Dendritic cell treated with granulocyte-macrophage colony-stimulating factor and Interleukin-4, amounts not matched to agents 40 ng/mL and 50 ng/mL, for 4 days (primary cell): Measurements from ENCODE around the gene PTPRE.

Source experiments
- H3K27ac Mint-ChIP-seq: one replicate; pipeline ENCODE4 v1.8.0; 2022; ENCODE audit warnings: mild to moderate bottlenecking, mixed read lengths
- H3K27me3 Mint-ChIP-seq: one replicate; pipeline ENCODE4 v1.8.0; 2022; ENCODE audit warnings: mild to moderate bottlenecking, mixed read lengths
- H3K36me3 Mint-ChIP-seq: one replicate; pipeline ENCODE4 v1.8.0; 2022; ENCODE audit warnings: low read depth, mixed read lengths
- H3K4me1 Mint-ChIP-seq: one replicate; pipeline ENCODE4 v1.8.0; 2022; ENCODE audit warnings: low read depth, mixed read lengths
- H3K4me3 Mint-ChIP-seq: one replicate; pipeline ENCODE4 v1.8.0; 2022; ENCODE audit warnings: mild to moderate bottlenecking, moderate library complexity, mixed read lengths
- H3K9me3 Mint-ChIP-seq: one replicate; pipeline ENCODE4 v1.8.0; 2022; ENCODE audit warnings: mixed read lengths
- intact Hi-C: fragments of 100-400 bp; cut with micrococcal nuclease; formaldehyde crosslinking; loops from one replicate; pipeline ENCODE4 v1.15.0; 2022

Gene PTPRE

DNA sequence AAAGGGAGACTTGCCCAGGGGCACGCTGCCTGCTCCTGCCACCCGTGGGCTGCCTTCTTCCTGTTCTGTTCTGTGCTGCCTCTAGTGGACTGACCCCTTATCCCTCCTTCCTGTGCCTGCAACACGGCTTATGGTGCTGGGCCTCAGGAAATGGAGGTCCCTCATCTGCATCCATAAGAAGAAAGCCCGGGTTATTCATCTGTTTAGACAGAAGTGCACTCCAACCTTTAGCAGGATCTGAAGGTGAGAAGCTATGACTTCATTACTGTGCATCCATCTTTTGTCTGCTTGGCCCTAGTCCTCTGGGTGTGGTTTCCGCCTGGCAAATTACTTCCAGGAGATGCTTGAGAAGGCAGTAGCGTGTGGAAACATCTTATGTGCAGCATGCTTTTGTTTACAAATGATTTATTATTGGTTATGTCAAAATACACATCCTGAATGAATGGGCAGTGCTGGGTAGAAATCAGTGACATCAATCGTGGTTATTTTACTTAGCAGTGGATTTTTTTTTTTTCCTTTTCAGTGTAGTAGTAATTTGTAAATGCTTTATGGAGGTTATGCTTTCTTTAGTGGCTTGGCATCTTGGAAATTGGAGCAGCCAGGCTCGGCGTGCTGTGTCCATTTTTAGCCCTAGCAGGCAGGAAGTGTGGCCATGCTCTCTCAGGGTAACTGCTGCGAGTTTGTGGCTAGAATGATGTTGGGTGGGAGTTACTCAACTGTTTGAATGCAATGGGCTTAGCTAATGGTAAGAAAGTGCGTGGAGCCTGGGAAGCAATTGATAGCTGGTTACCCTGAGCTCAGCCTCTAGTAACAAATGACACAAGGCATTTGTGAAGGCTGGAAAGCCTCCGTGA is 12.7 kb downstream of the PTPRE start:
- Mint-ChIP-seq H3K4me3 (no peak overlapping the region), H3K4me1 (peaks cover 68% of the 10 kb centered on the region), H3K27me3 (no peaks in the 10 kb centered on the region), H3K36me3 (peaks cover 10% of the 10 kb centered on the region), H3K27ac (peak overlapping the region; percentile 85), H3K9me3 (peaks cover 9% of the 10 kb centered on the region)
- intact Hi-C loops = no loop called here

DNA sequence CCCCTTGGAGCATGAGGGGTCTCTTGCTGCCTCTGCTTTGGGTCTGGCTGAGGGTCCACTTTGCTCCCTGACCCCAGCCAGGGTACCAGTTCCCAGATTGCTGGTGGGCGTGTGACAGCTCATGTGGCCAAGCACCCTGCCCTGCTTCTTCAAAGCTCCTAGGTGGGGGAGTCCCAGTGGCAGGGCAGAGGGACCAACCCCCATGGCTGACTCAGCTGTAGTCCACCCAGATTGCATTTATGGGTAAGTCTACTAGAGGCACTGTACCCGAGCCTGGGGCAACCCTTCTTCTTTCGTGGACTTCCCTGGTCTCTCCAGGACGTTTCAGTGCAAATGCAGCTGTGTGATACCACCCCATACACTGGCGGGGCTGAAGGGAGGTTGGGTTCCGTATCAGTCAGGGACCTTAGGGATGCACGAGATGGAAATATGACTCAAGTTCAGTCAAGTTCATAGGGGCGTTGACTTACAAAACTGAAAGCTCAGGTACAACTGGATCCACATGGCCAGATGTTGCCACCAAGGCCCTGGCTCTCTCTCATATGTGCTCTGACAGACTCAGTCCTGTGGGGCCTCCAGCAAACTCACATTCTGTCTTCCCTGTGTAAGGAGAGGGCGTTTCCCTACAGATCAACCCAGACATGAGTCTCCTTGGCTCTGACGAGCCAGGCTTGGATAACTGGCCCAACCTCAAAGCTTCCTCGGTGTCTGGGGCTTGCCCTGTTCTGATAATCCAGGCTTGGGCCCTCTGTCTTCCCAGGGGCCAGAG is 13.6 kb downstream of the PTPRE start:
- Mint-ChIP-seq H3K27ac (peak overlapping the region; percentile 85), H3K4me1 (peaks cover 76% of the 10 kb centered on the region), H3K4me3 (no peak overlapping the region), H3K36me3 (peaks cover 10% of the 10 kb centered on the region), H3K9me3 (peaks cover 9% of the 10 kb centered on the region), H3K27me3 (no peaks in the 10 kb centered on the region)
- intact Hi-C loops = no loop called here

DNA sequence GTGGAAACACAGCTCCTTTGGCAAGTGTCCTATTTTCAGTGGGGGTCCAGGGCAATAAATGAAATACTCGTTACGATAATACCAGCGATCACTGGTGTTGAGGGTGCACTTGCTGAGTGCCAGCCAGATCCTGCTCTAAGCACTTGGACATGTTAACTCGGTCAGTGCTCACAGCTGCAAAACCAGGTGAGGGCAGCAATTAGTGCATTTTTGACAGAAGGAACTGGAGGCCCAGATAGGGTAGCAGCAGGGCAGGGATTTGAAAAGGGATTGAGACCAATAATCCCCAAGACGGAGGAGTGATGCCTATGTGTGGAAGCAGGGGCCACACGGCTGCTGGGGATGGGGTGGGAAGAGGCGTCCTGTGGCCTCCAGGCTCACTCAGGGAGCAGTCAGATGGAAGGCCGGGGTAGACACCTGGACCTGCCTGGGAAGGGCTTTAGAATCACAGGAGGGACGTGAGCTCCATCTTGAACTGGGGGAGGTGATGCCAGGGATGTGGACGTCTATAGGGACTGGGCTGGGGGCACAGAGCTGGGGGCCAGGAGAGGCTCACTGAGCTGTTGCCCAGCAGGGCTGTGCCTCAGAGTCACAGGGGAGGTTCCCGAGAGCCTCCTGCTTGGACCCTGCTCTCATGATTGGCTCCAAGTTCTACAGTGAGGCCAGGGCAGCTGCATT is 14.3 kb downstream of the PTPRE start:
- intact Hi-C loops = no loop called here
- Mint-ChIP-seq H3K27ac (peak overlapping the region; percentile 85), H3K4me1 (peaks cover 83% of the 10 kb centered on the region), H3K36me3 (peaks cover 6% of the 10 kb centered on the region), H3K4me3 (peak overlapping the region; percentile 9), H3K27me3 (no peaks in the 10 kb centered on the region), H3K9me3 (peaks cover 5% of the 10 kb centered on the region)

DNA sequence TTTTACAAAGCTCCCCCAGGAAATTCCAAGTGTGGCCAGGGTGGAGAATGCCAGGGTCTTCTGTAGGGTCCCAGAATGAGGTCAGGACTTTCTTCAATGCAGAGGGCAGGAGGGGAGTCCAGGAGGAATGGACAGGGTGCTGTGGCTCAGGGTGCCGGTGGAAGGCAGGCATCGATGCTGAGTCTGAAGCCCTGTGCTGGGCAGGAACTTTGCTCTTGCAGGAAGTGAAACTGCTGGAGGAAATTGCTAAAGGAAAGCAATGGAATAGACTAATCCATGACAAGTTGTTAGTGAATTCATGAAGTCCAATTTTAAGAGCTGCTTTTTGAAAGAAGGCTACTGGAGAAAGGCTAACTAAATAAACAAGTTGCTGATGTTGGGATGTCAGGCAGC is 14.8 kb downstream of the PTPRE start:
- H3K4me1 Mint-ChIP-seq = peaks cover 88% of the 10 kb centered on the region
- H3K27ac Mint-ChIP-seq = peak overlapping the region; percentile 85
- peaks cover under 1% of the 10 kb centered on the region for H3K36me3 Mint-ChIP-seq
- intact Hi-C loops = no loop called here
- no peaks in the 10 kb centered on the region for H3K27me3 Mint-ChIP-seq
- H3K9me3 Mint-ChIP-seq = no peaks in the 10 kb centered on the region
- H3K4me3 Mint-ChIP-seq = peak overlapping the region; percentile 9

DNA sequence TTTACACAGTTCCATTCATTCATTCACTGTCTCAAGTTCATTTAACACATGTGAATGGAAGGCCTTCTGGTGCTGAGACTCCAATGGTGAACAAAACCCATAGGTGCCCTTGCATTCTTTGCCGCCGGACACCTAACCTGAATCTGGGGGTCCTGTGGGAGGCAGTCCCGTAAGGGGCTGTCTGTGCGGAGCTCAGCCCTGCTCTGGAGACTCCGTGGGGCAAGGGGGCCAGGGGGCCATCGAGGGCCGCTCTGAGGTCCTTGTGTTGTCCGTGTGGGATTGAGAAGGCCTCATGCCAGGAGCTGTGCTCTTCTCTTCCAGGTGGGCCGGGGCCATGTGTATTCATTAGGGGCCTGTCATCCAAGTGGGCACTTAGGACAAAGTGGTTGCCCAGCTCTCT is 15.3 kb downstream of the PTPRE start:
- no peak overlapping the region for H3K4me3 Mint-ChIP-seq
- H3K27ac Mint-ChIP-seq = peak overlapping the region; percentile 85
- H3K4me1 Mint-ChIP-seq = peaks cover 88% of the 10 kb centered on the region
- intact Hi-C loops = no loop called here
- H3K9me3 Mint-ChIP-seq = no peaks in the 10 kb centered on the region
- H3K27me3 Mint-ChIP-seq = no peaks in the 10 kb centered on the region
- H3K36me3 Mint-ChIP-seq = no peaks in the 10 kb centered on the region

DNA sequence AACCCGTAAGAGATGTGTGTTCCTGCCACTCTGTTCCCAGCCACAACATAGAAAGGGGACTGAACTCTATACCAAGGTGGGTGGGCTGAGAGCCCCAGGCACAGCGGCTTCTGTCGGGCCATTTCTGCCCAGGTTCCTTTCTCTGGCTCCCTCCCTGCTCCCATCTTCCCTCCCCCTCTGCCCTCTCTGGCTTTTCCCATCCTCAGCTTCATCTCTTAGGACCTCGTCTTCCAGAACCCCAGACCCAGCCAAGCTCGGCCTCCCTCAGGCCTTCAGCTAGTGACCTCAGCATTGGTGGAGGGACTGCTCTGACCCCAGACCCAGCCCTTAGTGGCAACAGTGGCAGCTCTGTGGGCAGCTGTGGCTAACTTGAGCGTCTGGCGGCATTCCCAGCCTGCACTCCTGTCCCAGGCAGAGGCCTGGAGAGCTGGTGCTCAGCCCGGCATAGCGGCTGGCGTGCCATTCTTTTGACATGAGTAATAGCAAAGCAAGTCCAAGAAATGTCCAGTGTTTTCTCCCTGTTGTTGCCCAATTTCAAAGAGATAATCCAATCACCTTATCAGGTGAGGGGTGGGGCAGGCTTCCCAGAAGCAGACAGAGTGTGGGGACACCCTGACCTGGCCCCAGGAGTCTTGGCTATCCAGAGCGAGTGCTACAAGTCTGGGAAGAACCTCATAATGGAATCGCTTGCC is 15.9 kb downstream of the PTPRE start:
- Mint-ChIP-seq H3K36me3 (no peaks in the 10 kb centered on the region), H3K4me1 (peaks cover 90% of the 10 kb centered on the region), H3K27me3 (no peaks in the 10 kb centered on the region), H3K4me3 (no peak overlapping the region), H3K27ac (peak overlapping the region; percentile 85), H3K9me3 (no peaks in the 10 kb centered on the region)
- intact Hi-C loops = no loop called here

DNA sequence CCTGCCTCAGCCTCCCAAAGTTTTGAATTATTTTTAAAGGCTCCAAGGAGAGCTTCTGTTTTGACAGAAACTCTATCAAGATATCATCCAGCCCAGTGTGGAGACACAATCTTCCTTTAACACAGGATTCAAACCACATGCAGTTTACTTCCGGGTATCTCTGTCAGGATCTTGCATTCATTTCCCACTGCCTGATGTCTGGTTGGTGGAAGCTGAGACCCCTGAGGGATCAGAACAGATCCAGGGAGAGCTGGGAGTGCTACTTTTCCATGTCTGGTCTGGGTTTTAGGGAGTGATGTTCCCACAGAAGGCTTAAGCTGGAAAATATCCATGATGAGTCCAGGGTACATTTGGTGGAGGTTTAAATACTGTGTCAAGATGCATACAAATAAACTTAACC is 16.7 kb downstream of the PTPRE start:
- peak overlapping the region; percentile 85 for H3K27ac Mint-ChIP-seq
- H3K9me3 Mint-ChIP-seq = no peaks in the 10 kb centered on the region
- peaks cover 88% of the 10 kb centered on the region for H3K4me1 Mint-ChIP-seq
- H3K36me3 Mint-ChIP-seq = no peaks in the 10 kb centered on the region
- H3K27me3 Mint-ChIP-seq = no peaks in the 10 kb centered on the region
- intact Hi-C loops = no loop called here
- H3K4me3 Mint-ChIP-seq = no peak overlapping the region

DNA sequence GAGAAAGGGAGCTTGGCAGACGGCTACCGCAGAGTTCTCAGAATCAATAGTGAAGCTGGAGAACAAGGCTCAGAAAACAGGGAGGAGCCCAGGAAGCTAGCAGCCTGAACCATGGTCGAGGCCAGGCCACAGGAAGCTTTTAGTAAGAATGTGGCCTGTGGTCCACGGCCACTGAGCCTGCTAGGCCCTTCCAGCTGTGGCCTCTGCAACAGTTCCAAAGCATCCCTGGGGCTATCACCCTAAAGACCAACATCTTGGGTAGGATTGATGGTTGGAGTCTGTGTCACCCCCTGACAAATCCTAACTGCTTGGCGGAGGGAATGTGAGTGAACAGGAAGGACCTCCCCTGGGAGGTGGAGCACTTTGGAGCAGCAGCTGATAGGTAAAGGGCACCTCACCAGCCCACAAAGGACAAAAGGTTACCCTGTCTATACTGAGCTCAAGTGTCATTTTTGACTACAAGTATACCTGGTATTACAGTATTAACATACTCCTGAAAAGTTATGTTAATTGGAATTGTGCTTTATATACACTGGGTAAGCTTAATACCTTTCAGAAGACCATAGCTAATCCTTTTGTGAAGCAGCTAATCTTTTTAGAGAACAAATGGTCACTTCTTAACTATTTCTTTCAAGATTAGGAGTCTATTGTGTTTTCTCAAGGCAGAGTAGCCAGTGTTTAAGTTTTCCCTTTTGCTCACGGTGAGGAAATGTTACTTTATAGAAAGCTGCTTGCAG is 18.7 kb downstream of the PTPRE start:
- Mint-ChIP-seq H3K4me1 (peaks cover 68% of the 10 kb centered on the region), H3K27ac (peak overlapping the region; percentile 74), H3K4me3 (no peak overlapping the region), H3K9me3 (no peaks in the 10 kb centered on the region), H3K36me3 (no peaks in the 10 kb centered on the region), H3K27me3 (no peaks in the 10 kb centered on the region)
- intact Hi-C loops = no loop called here

DNA sequence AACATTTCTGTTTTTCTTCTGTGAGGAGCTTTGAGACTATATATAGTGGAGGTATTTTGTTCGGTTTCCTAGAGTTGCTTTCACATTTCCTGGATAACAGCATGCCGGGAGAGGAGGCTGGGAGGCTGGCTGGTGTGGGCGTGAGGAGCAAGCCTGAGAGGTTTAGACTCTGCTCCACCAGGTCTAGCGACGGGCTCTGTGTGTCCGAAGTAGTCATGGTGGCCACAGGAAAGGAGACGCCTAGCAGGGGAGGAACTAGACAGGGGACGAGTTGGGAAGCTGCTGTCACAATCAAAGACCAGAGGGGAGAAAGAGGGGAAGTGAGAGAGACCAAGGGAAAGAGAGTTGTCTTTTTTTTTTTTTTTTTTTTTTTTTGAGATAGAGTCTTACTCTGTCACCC is 19.6 kb downstream of the PTPRE start:
- H3K27ac Mint-ChIP-seq = peak overlapping the region; percentile 74
- peak overlapping the region; percentile 35 for H3K4me3 Mint-ChIP-seq
- H3K27me3 Mint-ChIP-seq = no peaks in the 10 kb centered on the region
- H3K9me3 Mint-ChIP-seq = no peaks in the 10 kb centered on the region
- peaks cover 60% of the 10 kb centered on the region for H3K4me1 Mint-ChIP-seq
- H3K36me3 Mint-ChIP-seq = no peaks in the 10 kb centered on the region
- intact Hi-C loops = no loop called here

DNA sequence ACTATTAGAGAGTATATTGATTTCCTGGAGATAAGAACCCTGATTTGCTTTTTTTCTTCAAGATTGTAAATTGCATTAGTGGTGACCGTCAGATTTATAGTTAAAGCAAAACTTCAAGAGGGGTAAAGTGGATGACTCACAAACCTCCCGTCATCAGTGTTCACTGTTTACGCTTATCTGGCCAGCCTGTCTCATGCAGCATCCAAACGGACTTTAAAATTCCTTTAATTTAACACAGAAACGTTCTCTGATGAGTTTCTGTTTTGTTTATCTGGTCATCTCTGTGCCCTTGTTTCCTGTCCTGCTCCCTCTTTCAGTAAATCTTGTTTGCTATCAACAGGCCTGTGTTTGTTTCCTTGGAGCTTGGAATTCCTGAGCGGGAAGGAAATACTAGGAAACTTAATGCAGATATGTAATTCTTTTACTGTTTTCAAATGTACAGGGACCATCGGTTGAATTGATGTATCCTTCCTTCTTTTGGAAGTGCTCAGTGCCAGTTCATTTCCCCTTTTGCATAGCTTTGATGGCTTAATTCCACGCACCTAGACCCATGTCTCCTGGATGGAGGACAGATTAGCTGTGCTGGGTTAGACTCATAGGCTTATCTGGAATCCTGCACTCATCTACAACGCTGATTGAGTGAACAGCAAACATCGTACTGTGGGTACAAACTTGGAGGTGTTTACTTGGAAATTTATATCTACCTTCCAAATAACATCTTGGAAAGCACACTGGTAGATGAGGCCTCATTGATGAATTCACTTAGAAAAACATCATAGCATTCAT is 21.3 kb downstream of the PTPRE start:
- H3K36me3 Mint-ChIP-seq = no peaks in the 10 kb centered on the region
- H3K9me3 Mint-ChIP-seq = no peaks in the 10 kb centered on the region
- H3K4me1 Mint-ChIP-seq = peaks cover 48% of the 10 kb centered on the region
- H3K27ac Mint-ChIP-seq = no peak overlapping the region
- intact Hi-C loops = no loop called here
- no peaks in the 10 kb centered on the region for H3K27me3 Mint-ChIP-seq
- no peak overlapping the region for H3K4me3 Mint-ChIP-seq

DNA sequence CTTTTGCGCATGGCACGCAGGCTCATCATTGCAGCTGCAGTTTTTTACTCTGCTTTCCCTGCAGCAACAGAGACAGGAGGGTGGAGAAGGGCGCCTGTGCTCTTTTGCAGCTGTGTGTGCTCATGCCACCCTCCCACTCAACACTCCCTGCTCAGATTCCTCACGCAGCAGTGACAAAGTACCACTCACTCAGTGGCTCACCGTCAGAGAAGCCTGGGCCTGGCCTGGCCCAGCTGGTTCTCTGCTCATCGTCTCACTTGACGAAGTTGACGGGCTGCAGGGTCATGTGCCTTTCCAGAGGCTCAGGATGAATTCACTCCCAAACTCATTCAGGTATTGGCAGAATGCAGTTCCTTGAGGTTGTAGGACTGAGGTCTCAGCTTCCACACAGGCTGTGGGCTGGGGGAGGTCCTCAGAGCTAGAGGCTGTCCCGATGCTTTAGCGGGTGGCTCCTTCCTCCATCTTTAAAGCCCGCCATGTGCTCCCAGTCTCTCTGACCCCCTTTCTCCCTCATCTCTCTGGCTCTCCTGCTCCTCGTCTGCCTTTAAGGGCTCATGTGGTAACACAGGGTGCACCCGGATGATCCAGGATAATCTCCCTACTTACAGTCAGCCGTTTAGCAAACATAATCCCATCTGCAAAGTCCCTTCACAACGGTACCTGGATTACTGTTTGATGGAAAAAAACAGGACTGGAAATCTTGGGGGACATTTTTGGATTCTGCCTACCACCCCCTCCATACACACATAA is 25.8 kb downstream of the PTPRE start:
- Mint-ChIP-seq H3K4me3 (no peak overlapping the region), H3K4me1 (peaks cover 28% of the 10 kb centered on the region), H3K27ac (no peak overlapping the region), H3K27me3 (no peaks in the 10 kb centered on the region), H3K9me3 (no peaks in the 10 kb centered on the region), H3K36me3 (peaks cover 16% of the 10 kb centered on the region)
- intact Hi-C loops = no loop called here

DNA sequence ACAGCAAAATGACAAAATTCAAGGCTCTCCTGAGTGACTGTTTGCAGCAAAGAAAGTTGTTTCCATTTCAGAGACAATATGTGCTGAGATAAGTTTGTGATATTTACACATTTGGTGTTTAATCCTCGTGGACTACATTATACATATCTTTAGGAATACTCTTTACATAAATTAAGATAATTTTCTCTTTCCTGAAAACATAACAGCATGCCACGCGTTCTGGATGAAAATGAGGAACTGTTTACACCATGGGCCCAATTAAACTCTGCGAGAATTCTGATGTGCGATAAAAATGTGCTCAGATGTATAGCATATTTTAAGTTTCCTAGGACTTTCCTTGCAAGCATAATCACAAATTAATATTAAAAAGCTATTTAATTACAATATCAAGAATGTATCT is 26.4 kb downstream of the PTPRE start:
- Mint-ChIP-seq H3K27ac (no peak overlapping the region), H3K9me3 (no peaks in the 10 kb centered on the region), H3K4me1 (peaks cover 23% of the 10 kb centered on the region), H3K36me3 (peaks cover 16% of the 10 kb centered on the region), H3K4me3 (no peak overlapping the region), H3K27me3 (no peaks in the 10 kb centered on the region)
- intact Hi-C loops = no loop called here
